Karpas-422 (cell line): ENCODE results near the gene DUOX1. TPM values are rescaled to one million over a fixed set of nuclear protein-coding genes. Genes with fewer than 3 reads are reported as not detected.
A peak's percentile ranks its signal among the peaks of the same experiment; 100 is the strongest.

Source experiments
- DNase-seq: peaks from one replicate; pipeline ENCODE4 v3.0.0-alpha.2; 2015
- H2AFZ ChIP-seq: fragments of 200-600 bp; sonication (generic); 2 replicates; pipeline ENCODE4 v1.6.1; 2014; ENCODE audit warnings: antibody characterized with exemption, low read length, mixed read lengths
- H3K27ac ChIP-seq: fragments of 200-600 bp; sonication (generic); 2 replicates; pipeline ENCODE4 v1.5.1; 2014; ENCODE audit warnings: mild to moderate bottlenecking, low read length, moderate library complexity
- H3K27me3 ChIP-seq: fragments of 200-600 bp; sonication (generic); 2 replicates; pipeline ENCODE4 v1.6.1; 2014; ENCODE audit warnings: low read length, mixed read lengths
- H3K36me3 ChIP-seq: fragments of 200-600 bp; sonication (generic); 2 replicates; pipeline ENCODE4 v1.6.1; 2014; ENCODE audit warnings: low read length, mixed read lengths; ENCODE audit not compliant: insufficient read depth
- H3K4me1 ChIP-seq: fragments of 200-600 bp; sonication (generic); 2 replicates; pipeline ENCODE4 v1.6.1; 2014; ENCODE audit warnings: mild to moderate bottlenecking, low read length, mixed read lengths
- H3K4me2 ChIP-seq: fragments of 200-600 bp; sonication (generic); 2 replicates; pipeline ENCODE4 v1.6.1; 2014; ENCODE audit warnings: low read length, low read depth, mild to moderate bottlenecking; ENCODE audit not compliant: poor library complexity, severe bottlenecking
- H3K4me3 ChIP-seq: fragments of 200-600 bp; sonication (generic); 2 replicates; pipeline ENCODE4 v1.5.1; 2014; ENCODE audit warnings: mild to moderate bottlenecking, antibody characterized with exemption, low read length, mixed read lengths
- H3K79me2 ChIP-seq: fragments of 200-600 bp; sonication (generic); 2 replicates; pipeline ENCODE4 v1.6.1; 2014; ENCODE audit warnings: mild to moderate bottlenecking, low read length, mixed read lengths
- H3K9ac ChIP-seq: fragments of 200-600 bp; sonication (generic); 2 replicates; pipeline ENCODE4 v1.6.0; 2014; ENCODE audit warnings: low read length
- H3K9me2 ChIP-seq: fragments of 200-600 bp; sonication (generic), shearing (Covaris generic); replicated peaks from 2 replicates; pipeline ENCODE4 v1.6.0; 2014; ENCODE audit warnings: mild to moderate bottlenecking, low read length, moderate library complexity; ENCODE audit not compliant: insufficient read depth
- H3K9me3 ChIP-seq: fragments of 300-700, 200-600 bp; sonication (generic); 2 replicates; pipeline ENCODE4 v1.6.1; 2014; ENCODE audit warnings: low read length, mixed read lengths
- H4K20me1 ChIP-seq: fragments of 200-600 bp; sonication (generic); 2 replicates; pipeline ENCODE4 v1.6.1; 2014; ENCODE audit warnings: mild to moderate bottlenecking, antibody characterized with exemption, low read length, low read depth; ENCODE audit not compliant: insufficient read depth
- total RNA-seq: library from RNA; depleted of rRNA; stranded (reverse); fragments of >200 nt; shearing (Covaris generic); gene quantifications from 2 replicates; pipeline ENCODE4 v1.2.3, GENCODE V29; 2014; ENCODE audit warnings: low replicate concordance; rRNA removed

DUOX1 gene
- total RNA-seq, 1 experiment from 2014 or later: not detected

DNA sequence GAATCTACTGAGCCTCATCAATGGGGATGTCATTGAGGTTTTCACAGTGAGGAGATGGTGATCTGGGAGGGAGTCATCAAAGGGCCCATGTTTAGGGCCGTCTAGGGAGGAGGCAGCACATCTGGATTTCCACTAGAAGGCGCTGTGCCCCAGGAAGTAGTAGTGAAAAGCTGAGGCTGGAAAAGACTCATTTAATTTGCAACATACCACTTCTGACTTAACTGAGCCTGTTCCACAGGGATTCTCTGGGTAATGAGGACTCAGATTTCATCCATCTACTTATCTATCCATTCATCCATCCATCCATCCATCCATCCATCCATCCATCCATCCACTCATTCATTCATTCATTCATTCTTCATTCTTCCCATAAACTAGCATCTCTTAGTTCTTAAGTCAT is 75.4 kb downstream of the DUOX1 start:
- Histone ChIP-seq H3K4me2 (no peak overlapping the region), H3K4me1 (peaks cover 17% of the 10 kb centered on the region), H4K20me1 (no peaks in the 10 kb centered on the region), H3K4me3 (no peak overlapping the region), H3K9me2 (no peaks in the 10 kb centered on the region), H3K79me2 (no peaks in the 10 kb centered on the region), H3K27ac (no peak overlapping the region), H2AFZ (peak overlapping the region; percentile 12; the same call in 1 of the 2 replicates), H3K36me3 (no peaks in the 10 kb centered on the region), H3K9ac (no peak overlapping the region), H3K9me3 (no peaks in the 10 kb centered on the region), H3K27me3 (no peaks in the 10 kb centered on the region)
- DNase-seq: peak; percentile 89

- H3K4me3 ChIP-seq: no peak overlapping the region
- H3K27me3 ChIP-seq: no peaks in the 10 kb centered on the region; the same call in 1 of the 2 replicates
- no peaks in the 10 kb centered on the region for H3K36me3 ChIP-seq
- H3K27ac ChIP-seq: no peak overlapping the region
- no peaks in the 10 kb centered on the region for H3K79me2 ChIP-seq
- no peak overlapping the region for H3K9ac ChIP-seq
- DNase-seq: no peak
- H3K4me2 ChIP-seq: no peak overlapping the region
- no peak overlapping the region for H2AFZ ChIP-seq
- no peaks in the 10 kb centered on the region for H3K9me3 ChIP-seq
- no peaks in the 10 kb centered on the region for H3K9me2 ChIP-seq
- H4K20me1 ChIP-seq: no peaks in the 10 kb centered on the region
- H3K4me1 ChIP-seq: no peaks in the 10 kb centered on the region
Observed at GRCh38 chr15:45212493-45212892, 82.7 kb downstream of the DUOX1 start.

Other genes starting within 250 kb of the DUOX1 start
- not detected in 2 replicates for gene TERB2, start 173.3 kb upstream of the DUOX1 start, total RNA-seq
- gene SORD, start 106.8 kb upstream of the DUOX1 start, total RNA-seq: 33.5 and 66.4 TPM in 2 replicates
- 0.07 and 0.45 TPM in 2 replicates for gene DUOX2, start 15.8 kb upstream of the DUOX1 start, total RNA-seq
- gene DUOXA2, start 15.7 kb upstream of the DUOX1 start, total RNA-seq: not detected in 2 replicates
- gene DUOXA1, start 115 bp upstream of the DUOX1 start, total RNA-seq: not detected in 2 replicates
- 10.9 and 35.4 TPM in 2 replicates for gene SHF, start 58.0 kb downstream of the DUOX1 start, total RNA-seq
- gene SLC28A2, start 122.2 kb downstream of the DUOX1 start, total RNA-seq: not detected in 2 replicates
- gene GATM, start 248.6 kb downstream of the DUOX1 start, total RNA-seq: 13.7 and 29.0 TPM in 2 replicates